Occipital lobe (tissue), 2 donors: ENCODE results near the gene RERE. TPM values are rescaled to one million over a fixed set of nuclear protein-coding genes. Genes with fewer than 3 reads are reported as not detected.
A peak's percentile ranks its signal among the peaks of the same experiment; 100 is the strongest.
"Not testable (repeated sequence)": the region's sequence is repeated elsewhere in the genome, so short reads cannot be mapped to it uniquely, and the experiment has no call there.

ENCODE experiments used
- DNase-seq: peaks from one replicate; lab custom pipeline; 2025; lab: John Stamatoyannopoulos, UW
- total RNA-seq: library from RNA; depleted of rRNA; stranded (reverse); fragments of >200 nt; gene quantifications from one replicate; pipeline ENCODE4 v1.2.3, GENCODE V29; 2014

The RERE gene
- total RNA-seq, 1 donor from 2014 or later: 1,292 TPM

DNA sequence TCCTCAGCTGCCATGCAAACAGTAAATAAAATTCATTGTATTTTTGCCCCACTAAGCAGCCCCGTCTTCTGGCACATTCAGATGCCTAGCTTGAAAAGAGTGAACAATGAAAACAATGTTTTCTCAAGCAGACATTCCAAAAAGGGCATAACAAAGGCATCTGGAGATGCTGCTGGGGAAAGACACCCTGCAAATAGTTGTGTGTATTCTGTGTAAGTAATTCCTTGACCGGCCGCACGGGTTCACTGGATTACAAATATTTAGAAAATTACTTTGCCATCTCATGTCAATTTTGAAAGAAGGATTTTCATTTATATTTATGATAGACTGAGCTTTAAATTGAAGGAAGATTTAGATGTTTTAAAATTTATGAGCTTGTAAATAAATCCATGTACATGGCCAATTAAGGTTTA lies 357.3 kb downstream of the RERE start:
- DNase-seq: no peak

GRCh38 chr1:8458607-8459006 lies 358.8 kb downstream of the RERE start:
- DNase-seq: no peak

DNA sequence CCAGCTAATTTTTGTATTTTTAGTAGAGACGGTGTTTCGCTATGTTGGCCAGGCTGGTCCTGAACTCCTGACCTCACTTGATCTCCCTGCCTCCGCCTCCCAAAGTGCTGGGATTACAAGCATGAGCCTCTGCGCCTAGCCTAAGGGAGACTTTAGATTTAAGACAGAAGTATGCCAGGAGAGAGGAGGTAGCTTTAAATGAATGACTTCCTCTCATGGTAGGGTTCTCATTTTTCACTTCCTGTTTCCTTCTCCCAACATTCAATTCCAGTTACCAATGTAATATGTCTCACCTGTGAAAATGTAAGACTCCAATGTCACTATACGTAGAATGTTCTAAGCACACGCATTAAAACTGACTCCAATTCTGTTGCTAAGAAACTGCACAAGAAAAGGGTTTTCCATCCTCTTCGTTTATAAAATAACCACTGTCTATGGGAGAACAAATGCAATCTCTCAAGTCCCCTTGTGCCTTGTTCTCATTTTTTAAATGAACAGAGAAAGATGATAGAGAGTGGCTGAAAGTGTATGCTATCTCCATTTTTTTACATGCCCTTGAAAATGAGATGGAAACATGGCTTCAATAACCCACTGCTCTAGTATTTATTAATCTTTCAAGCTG lies 359.6 kb downstream of the RERE start:
- DNase-seq: no peak

DNA sequence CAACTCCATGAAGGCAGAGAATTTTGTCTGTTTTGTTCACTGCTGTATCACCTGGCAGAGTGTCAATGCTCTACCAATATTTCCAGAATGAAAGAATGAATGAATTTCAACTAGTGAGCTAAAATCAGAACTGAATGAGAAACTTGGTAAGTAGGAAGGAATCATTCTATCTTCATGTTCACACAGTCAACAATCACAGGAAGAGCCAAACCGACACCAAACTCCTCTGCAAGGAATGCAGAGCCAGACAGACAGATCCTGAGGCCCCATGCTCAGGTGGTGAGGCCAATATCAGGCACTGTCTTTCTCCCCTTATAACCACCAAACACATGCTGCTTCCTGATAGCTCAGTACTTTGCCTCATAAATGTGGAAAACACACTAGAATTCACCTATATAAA lies 360.4 kb downstream of the RERE start:
- DNase-seq: no peak

GRCh38 chr1:8456308-8456912 lies 361.0 kb downstream of the RERE start:
- DNase-seq: no peak

- DNase-seq: no peak
Measured at GRCh38 chr1:8455700-8456307, 361.6 kb downstream of the RERE start.

DNA sequence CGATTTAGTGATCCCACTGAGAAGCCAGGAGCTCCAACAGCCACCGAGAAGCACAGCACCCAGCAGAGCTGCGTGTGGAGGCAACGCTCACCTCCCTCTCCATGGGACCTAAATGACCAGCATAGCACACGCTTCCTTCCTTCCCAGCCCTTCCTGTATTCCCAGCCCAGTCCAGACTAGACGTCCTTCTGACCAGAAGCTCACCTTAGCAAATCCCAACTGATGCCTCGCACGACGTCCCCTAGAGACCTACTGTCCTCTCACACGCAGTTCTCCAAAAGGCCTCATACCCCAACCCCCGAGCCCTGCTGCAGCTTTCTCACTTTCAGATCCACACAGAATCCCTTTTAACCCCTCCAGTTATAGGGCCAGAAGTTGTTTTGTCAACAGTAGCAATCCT lies 367.1 kb downstream of the RERE start:
- no peak for DNase-seq

DNA sequence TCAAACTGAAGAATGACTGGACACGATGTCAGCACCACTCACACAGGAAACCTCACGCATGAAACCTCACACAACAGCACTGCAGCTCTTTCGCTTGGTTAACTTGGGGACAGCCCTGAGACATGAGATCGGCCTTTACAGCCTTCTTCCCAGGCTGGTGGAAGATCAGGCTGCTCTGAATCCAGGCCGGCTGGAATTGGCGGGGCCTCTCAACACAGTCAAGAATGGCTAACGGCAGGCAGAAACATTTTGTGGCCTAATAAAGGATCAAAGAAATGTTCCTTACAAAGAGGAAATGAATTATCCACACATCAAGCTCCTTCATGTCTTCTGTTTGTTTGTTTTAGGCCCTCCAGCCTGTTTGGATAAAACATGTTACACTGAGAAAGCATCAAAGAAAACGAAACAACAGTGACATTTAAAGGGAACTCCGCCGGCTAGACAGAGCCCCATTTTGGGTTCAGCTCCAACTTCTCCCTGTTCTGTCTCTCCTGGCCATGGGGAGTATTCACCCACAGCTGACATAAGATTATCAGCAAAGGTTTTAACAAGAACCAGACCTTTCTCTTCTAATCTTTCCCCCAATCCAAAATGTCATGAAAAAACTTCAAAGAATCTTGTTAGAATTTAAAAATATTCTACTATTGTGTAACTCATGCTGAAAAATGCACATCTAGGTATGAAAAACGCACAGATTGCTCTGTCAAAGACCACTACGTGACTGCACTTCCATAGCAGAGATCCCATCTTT lies 368.4 kb downstream of the RERE start:
- no peak for DNase-seq

- DNase-seq: not testable (repeated sequence)
Measured at GRCh38 chr1:8448505-8448904, 368.9 kb downstream of the RERE start.

DNA sequence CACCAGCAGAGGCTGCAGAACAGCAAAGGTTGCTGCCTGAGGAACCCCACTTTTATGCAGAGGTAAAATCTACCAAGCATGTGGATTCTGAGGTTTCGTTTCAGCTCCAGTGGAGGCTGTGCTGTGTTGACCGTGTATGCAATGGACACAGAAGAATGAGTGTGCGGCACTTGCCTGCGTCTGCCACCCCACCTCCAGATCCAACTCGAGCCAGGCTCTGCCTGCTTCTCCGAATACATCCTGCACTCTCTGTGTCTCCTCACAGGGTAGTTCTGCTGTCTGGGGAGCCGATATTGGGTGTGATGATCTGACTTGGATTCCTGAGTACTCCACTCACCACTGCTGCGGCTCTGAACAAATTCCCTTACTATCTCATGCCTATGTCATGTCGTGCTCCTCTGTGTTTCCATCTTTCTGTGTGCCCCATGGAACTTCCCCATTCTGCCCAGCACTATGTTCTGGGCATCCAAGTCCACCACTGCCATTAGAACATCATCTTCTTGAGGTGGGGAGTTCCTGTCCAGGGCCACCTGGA lies 369.8 kb downstream of the RERE start:
- DNase-seq: no peak

- not testable (repeated sequence) for DNase-seq
Measured at GRCh38 chr1:8446119-8446518, 371.3 kb downstream of the RERE start.

DNA sequence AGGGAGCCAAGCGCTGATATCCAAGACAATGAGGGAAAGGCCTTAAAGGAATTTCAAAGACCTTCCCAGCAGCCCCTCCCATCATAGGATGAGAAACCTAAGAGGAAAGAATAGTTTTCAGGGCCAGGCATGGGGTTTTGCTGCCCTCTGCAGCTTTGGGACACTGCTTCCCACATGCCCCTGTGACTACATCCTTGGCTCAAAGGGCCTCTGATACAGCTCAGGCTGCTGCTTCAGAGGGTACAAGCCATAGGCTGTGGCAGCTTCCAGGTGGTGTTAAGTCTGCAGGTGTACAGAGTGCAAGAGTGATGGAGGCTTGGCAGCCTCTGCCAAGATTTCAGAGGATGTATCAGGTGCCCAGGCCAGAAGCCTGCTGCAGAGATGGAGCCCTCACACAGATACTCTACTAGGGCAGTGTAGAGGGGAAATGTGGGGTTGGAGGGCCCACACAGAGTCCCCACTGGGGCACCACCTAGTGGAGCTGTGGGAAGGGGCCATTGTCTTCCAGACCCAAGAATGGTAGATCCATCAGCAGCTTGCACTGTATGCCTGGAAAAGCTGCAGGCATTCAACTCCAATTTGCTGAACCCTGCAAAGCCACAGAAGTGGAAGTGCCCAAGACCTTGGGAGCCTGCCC lies 373.8 kb downstream of the RERE start:
- DNase-seq: no peak

GRCh38 chr1:8441426-8441825 lies 376.0 kb downstream of the RERE start:
- DNase-seq: no peak

DNA sequence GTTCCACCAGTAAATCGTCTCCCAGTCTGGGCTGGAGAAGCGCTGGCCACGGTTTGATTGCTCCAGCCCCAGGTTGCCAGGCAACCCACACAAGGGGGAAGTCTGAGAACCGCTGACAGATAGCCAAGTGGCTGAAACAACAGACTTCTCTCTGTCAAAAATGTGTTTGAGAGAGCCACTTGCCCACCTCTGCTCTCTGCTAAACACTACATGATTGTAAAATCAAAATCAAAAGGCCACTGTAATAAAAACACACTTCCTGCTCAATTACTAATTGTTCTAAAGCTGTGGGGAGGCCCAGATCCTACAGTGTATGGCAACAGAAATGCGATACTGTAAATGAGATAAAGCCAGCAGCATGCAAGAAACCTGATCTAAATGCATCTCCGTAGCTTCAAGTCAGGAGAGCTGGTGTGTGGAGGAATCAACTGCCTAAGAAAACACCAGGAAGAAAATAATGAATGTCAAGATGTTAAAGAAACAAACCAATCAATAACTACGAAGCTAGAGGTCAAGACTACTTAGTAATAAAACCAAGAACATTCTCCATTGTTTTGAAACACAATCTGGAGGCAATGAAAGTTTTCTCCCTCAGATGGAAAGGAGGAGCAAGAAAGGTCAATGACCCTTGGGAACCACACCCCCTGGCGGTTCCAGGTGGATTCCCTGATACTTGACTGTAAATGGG lies 378.3 kb downstream of the RERE start:
- DNase-seq: peak; percentile 65

- DNase-seq: no peak
Measured at GRCh38 chr1:8438489-8438888, 379.0 kb downstream of the RERE start.

DNA sequence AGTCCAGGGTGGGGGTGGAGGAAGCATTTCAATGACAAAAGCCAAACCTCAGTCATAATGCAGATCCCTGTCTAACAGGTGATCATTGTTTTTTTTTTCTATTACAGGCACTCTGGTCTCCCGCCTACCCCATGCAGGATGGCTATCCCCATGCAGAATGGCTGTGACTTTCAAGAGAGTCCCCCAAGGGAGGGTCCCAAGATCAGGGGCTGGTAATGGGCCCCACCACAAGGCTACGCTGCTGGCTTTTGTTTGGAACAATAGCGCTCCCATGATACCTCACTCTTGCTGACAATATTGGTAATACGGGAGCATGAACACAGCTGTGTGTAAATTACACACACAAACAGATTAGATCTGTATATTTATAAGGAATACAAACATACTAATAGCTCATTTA lies 380.1 kb downstream of the RERE start:
- no peak for DNase-seq

DNA sequence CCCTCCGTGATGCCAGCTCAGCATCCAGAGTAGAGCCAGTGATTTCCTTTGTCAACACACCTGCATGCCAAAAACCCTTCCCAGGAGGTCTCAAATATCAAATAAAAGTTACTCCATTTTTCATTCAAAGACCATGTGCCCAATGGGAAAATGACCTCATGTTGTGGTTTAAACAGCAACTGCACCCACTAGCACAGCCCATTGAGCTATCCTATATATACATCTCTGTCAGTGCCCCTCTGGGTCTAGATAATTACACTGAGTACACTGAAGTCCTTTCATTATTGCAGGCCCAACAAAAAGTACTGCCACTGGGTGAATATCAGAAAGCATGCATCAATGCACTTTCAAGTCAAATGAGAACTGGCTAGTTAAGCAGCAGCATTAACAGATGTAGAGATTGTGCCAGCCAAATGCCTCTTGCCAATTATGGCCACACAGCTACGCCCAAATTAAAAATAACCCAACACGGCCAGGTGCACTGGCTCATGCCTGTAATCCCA lies 381.8 kb downstream of the RERE start:
- DNase-seq: no peak

DNA sequence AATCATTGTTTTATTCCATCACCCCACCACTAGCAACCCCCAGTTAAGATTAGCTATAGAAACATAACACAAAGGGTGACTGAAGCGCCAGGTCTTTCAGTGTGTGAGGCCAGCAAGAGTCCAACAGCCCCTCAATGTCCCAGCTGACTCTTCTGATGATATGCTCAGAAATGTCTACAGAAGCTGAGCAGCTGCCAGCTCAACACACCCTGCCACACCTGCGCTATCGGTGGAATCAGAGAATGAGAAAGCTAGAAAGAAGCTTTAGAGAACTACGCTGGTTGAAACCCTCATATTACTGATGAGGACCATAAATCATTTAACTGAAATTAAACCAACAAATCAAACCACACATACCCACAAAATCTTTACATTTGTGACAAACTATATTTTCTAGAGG lies 383.3 kb downstream of the RERE start:
- DNase-seq: no peak

DNA sequence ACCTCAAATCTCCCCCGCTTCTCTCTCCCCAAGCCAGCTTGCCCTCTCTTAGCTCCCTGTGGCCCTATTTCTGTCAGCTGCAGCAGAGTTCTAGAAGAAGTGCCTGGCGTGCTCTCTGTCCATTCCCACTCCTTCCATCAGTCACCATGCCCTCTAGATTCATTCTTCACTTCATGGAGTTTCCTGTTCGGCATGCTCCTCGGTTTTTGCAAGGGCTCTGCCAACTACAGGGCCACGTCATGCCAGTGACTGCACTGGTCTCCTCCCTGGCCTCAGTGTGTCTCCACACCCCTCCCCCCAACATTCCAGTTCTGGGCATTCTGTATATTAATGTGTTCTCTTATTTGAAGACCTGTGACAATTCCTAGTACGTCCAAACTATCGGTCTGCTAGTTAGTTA lies 385.7 kb downstream of the RERE start:
- no peak for DNase-seq

- DNase-seq: no peak
Measured at GRCh38 chr1:8431019-8431418, 386.4 kb downstream of the RERE start.

GRCh38 chr1:8430476-8430875 lies 387.0 kb downstream of the RERE start:
- DNase-seq: no peak
